Measurements from ENCODE around the gene KIAA0753.
A peak's percentile ranks its signal among the peaks of the same experiment; 100 is the strongest.
"Not testable (repeated sequence)": the region's sequence is repeated elsewhere in the genome, so short reads cannot be mapped to it uniquely, and the experiment has no call there.

KIAA0753 gene

GRCh38 chr17:6666077-6666521, 25.6 kb upstream of the KIAA0753 start:
- H3K9ac ChIP-seq (ENCODE audit: low read length): no peak overlapping the region
- no peak overlapping the region for H3K27ac ChIP-seq (ENCODE audit: low read depth, low read length)
- no peaks in the 10 kb centered on the region for H3K9me2 ChIP-seq (replicated peaks; ENCODE audit: insufficient read depth, low read length)
- TF ChIP-seq CTCF (IDR thresholded peaks at IDR 0.05; ENCODE audit: insufficient read depth, low read length, poor library complexity, severe bottlenecking): peak; percentile 65
- TF ChIP-seq EZH2phosphoT487 (conservative IDR thresholded peaks at IDR 0.05; ENCODE audit: low read length): no peak
- H4K20me1 ChIP-seq (ENCODE audit: low read depth, low read length): no peaks in the 10 kb centered on the region
- no peak overlapping the region for H3K4me3 ChIP-seq (ENCODE audit: insufficient read depth, low read length, poor library complexity, severe bottlenecking)
- H3K36me3 ChIP-seq (ENCODE audit: low read length): no peaks in the 10 kb centered on the region
- H2AFZ ChIP-seq (ENCODE audit: low read depth, low read length, severe bottlenecking): no peak overlapping the region
- H3F3A ChIP-seq (ENCODE audit: insufficient read depth): no peaks in the 10 kb centered on the region
- H3K4me2 ChIP-seq (ENCODE audit: low read depth, low read length, poor library complexity, severe bottlenecking): no peak overlapping the region
- no peaks in the 10 kb centered on the region for H3K27me3 ChIP-seq (ENCODE audit: low read length)
- H3K9me3 ChIP-seq (ENCODE audit: insufficient read depth, low read length): no peaks in the 10 kb centered on the region
- no peaks in the 10 kb centered on the region for H3K79me2 ChIP-seq (ENCODE audit: insufficient read depth, low read length)

GRCh38 chr17:6663200-6663599, 22.7 kb upstream of the KIAA0753 start:
- not testable (repeated sequence) for H4K20me1 ChIP-seq (ENCODE audit: low read depth, low read length); H3K9me2 ChIP-seq (replicated peaks; ENCODE audit: insufficient read depth, low read length); H3K9ac ChIP-seq (ENCODE audit: low read length); H3K9me3 ChIP-seq (ENCODE audit: insufficient read depth, low read length); H3K4me3 ChIP-seq (ENCODE audit: insufficient read depth, low read length, poor library complexity, severe bottlenecking); H2AFZ ChIP-seq (ENCODE audit: low read depth, low read length, severe bottlenecking); H3K27me3 ChIP-seq (ENCODE audit: low read length); H3F3A ChIP-seq (ENCODE audit: insufficient read depth); H3K4me2 ChIP-seq (ENCODE audit: low read depth, low read length, poor library complexity, severe bottlenecking); H3K36me3 ChIP-seq (ENCODE audit: low read length); H3K27ac ChIP-seq (ENCODE audit: low read depth, low read length); H3K79me2 ChIP-seq (ENCODE audit: insufficient read depth, low read length)

- Histone ChIP-seq H3K4me3 (ENCODE audit: insufficient read depth, low read length, poor library complexity, severe bottlenecking) (no peak overlapping the region), H3K36me3 (ENCODE audit: low read length) (no peaks in the 10 kb centered on the region), H3K27me3 (ENCODE audit: low read length) (no peaks in the 10 kb centered on the region), H3F3A (ENCODE audit: insufficient read depth) (no peaks in the 10 kb centered on the region), H3K79me2 (ENCODE audit: insufficient read depth, low read length) (no peaks in the 10 kb centered on the region), H3K9ac (ENCODE audit: low read length) (no peak overlapping the region), H3K27ac (ENCODE audit: low read depth, low read length) (no peak overlapping the region), H3K9me3 (ENCODE audit: insufficient read depth, low read length) (no peaks in the 10 kb centered on the region), H3K4me2 (ENCODE audit: low read depth, low read length, poor library complexity, severe bottlenecking) (no peak overlapping the region), H3K9me2 (replicated peaks; ENCODE audit: insufficient read depth, low read length) (no peaks in the 10 kb centered on the region), H2AFZ (ENCODE audit: low read depth, low read length, severe bottlenecking) (no peak overlapping the region), H4K20me1 (ENCODE audit: low read depth, low read length) (no peaks in the 10 kb centered on the region)
- no peak for TF ChIP-seq CTCF (IDR thresholded peaks at IDR 0.05; ENCODE audit: insufficient read depth, low read length, poor library complexity, severe bottlenecking)
- no peak for TF ChIP-seq EZH2phosphoT487 (conservative IDR thresholded peaks at IDR 0.05; ENCODE audit: low read length)
Observed at GRCh38 chr17:6661464-6661848, 20.9 kb upstream of the KIAA0753 start.

GRCh38 chr17:6660805-6661463, 20.4 kb upstream of the KIAA0753 start:
- TF ChIP-seq EZH2phosphoT487 (conservative IDR thresholded peaks at IDR 0.05; ENCODE audit: low read length) (no peak), CTCF (IDR thresholded peaks at IDR 0.05; ENCODE audit: insufficient read depth, low read length, poor library complexity, severe bottlenecking) (no peak)
- Histone ChIP-seq H3K79me2 (ENCODE audit: insufficient read depth, low read length) (no peaks in the 10 kb centered on the region), H3K27me3 (ENCODE audit: low read length) (no peaks in the 10 kb centered on the region), H3K36me3 (ENCODE audit: low read length) (no peaks in the 10 kb centered on the region), H3K9ac (ENCODE audit: low read length) (no peak overlapping the region), H4K20me1 (ENCODE audit: low read depth, low read length) (no peaks in the 10 kb centered on the region), H3K9me2 (replicated peaks; ENCODE audit: insufficient read depth, low read length) (no peaks in the 10 kb centered on the region), H2AFZ (ENCODE audit: low read depth, low read length, severe bottlenecking) (no peak overlapping the region), H3K4me2 (ENCODE audit: low read depth, low read length, poor library complexity, severe bottlenecking) (peak overlapping the region; percentile 25), H3K4me3 (ENCODE audit: insufficient read depth, low read length, poor library complexity, severe bottlenecking) (no peak overlapping the region), H3F3A (ENCODE audit: insufficient read depth) (no peaks in the 10 kb centered on the region), H3K9me3 (ENCODE audit: insufficient read depth, low read length) (no peaks in the 10 kb centered on the region), H3K27ac (ENCODE audit: low read depth, low read length) (no peak overlapping the region)
